CD14-positive monocyte (primary cell): Measurements from ENCODE around the gene IL17RA. TPM values are rescaled to one million over a fixed set of nuclear protein-coding genes. Genes with fewer than 3 reads are reported as not detected.

Experiments
- DNase-seq, 3 donors: peaks; one replicate each; pipeline ENCODE4 v3.0.0-alpha.2; 2011 to 2022
- H2AFZ ChIP-seq: 2 replicates; pipeline ENCODE4 v1.6.0; 2012; ENCODE audit warnings: mild to moderate bottlenecking, low read depth, low read length, inconsistent platforms; ENCODE audit not compliant: insufficient read depth, poor library complexity, severe bottlenecking
- H3K27ac ChIP-seq, 2 donors: 1 replicate in 1 of 2; 2 replicates in 1 of 2; pipeline ENCODE4 v1.5.1; 2012 to 2013; ENCODE audit warnings: low read length in 2 of 2, control low read depth in 1 of 2, inconsistent platforms in 1 of 2, low read depth in 1 of 2, mild to moderate bottlenecking in 1 of 2
- H3K27me3 ChIP-seq, 2 donors: one replicate each; pipeline versions ENCODE4 v1.6.0 to v1.6.1; 2011 to 2013; ENCODE audit warnings: low read length in 2 of 2; ENCODE audit not compliant: control insufficient read depth in 2 of 2, insufficient read depth in 2 of 2
- H3K36me3 ChIP-seq, 2 donors: replicated peaks in 1 of 2; 1 replicate in 1 of 2; 2 replicates in 1 of 2; pipeline versions ENCODE4 v1.5.1 to v1.6.1; 2012 to 2013; ENCODE audit warnings: low read length in 2 of 2, control low read depth in 1 of 2, inconsistent platforms in 1 of 2, mild to moderate bottlenecking in 1 of 2; ENCODE audit not compliant: insufficient read depth in 2 of 2, control insufficient read depth in 1 of 2
- H3K4me1 ChIP-seq, 2 donors: 1 replicate in 1 of 2; 2 replicates in 1 of 2; pipeline versions ENCODE4 v1.5.1 to v1.6.1; 2012 to 2013; ENCODE audit warnings: low read length in 2 of 2, control low read depth in 1 of 2, inconsistent platforms in 1 of 2, mild to moderate bottlenecking in 1 of 2, moderate library complexity in 1 of 2; ENCODE audit not compliant: insufficient read depth in 2 of 2, control insufficient read depth in 1 of 2
- H3K4me2 ChIP-seq: replicated peaks from 2 replicates; pipeline ENCODE3; 2012; ENCODE audit warnings: low read length, moderate library complexity, mild to moderate bottlenecking; ENCODE audit not compliant: poor library complexity, severe bottlenecking; ENCODE audit errors: extremely low read depth
- H3K4me3 ChIP-seq, 3 experiments: fragments of 200-600 bp in 1 of 3; sonication (generic) in 1 of 3; replicated peaks in 1 of 3; 1 replicate in 2 of 3; 2 replicates in 1 of 3; pipeline ENCODE4 v1.5.1; 2011 to 2013; ENCODE audit warnings: low read length in 3 of 3, mild to moderate bottlenecking in 3 of 3, control low read depth in 2 of 3, low read depth in 2 of 3, inconsistent platforms in 1 of 3, moderate library complexity in 1 of 3
- H3K79me2 ChIP-seq: 2 replicates; pipeline ENCODE4 v1.6.0; 2012; ENCODE audit warnings: mild to moderate bottlenecking, control low read depth, inconsistent platforms, low read length, moderate library complexity; ENCODE audit not compliant: insufficient read depth
- H3K9ac ChIP-seq: 2 replicates; pipeline ENCODE4 v1.6.0; 2017; ENCODE audit warnings: low read length, mild to moderate bottlenecking; ENCODE audit not compliant: insufficient read depth, poor library complexity, severe bottlenecking
- H3K9me3 ChIP-seq, 2 donors: replicated peaks in 1 of 2; 1 replicate in 1 of 2; 2 replicates in 1 of 2; pipeline versions ENCODE4 v1.5.1 to v1.6.1; 2012 to 2013; ENCODE audit warnings: low read length in 2 of 2, control low read depth in 1 of 2; ENCODE audit not compliant: control insufficient read depth in 1 of 2, insufficient read depth in 1 of 2
- H4K20me1 ChIP-seq: 2 replicates; pipeline ENCODE4 v1.6.0; 2012; ENCODE audit warnings: mild to moderate bottlenecking, low read length, control low read depth, moderate library complexity; ENCODE audit not compliant: insufficient read depth
- H3K27ac Mint-ChIP-seq, 7 donors: one replicate each; pipeline ENCODE4 v1.8.0; 2020; ENCODE audit warnings: mild to moderate bottlenecking in 7 of 7, mixed read lengths in 7 of 7, moderate library complexity in 6 of 7, inconsistent platforms in 2 of 7
- H3K27me3 Mint-ChIP-seq, 3 donors: one replicate each; pipeline ENCODE4 v1.8.0; 2021 to 2022; ENCODE audit warnings: low read depth in 3 of 3, mild to moderate bottlenecking in 3 of 3, mixed read lengths in 3 of 3, moderate library complexity in 3 of 3, inconsistent platforms in 1 of 3
- H3K36me3 Mint-ChIP-seq, 2 donors: one replicate each; pipeline ENCODE4 v1.8.0; 2020; ENCODE audit warnings: mixed read lengths in 2 of 2, inconsistent platforms in 1 of 2, mild to moderate bottlenecking in 1 of 2
- H3K4me1 Mint-ChIP-seq: one replicate; pipeline ENCODE4 v1.8.0; 2020; ENCODE audit warnings: mild to moderate bottlenecking, mixed read lengths
- H3K4me3 Mint-ChIP-seq, 2 donors: one replicate each; pipeline ENCODE4 v1.8.0; 2020; ENCODE audit warnings: mild to moderate bottlenecking in 2 of 2, mixed read lengths in 2 of 2, moderate library complexity in 1 of 2
- H3K9me3 Mint-ChIP-seq, 7 donors: one replicate each; pipeline ENCODE4 v1.8.0; 2020 to 2022; ENCODE audit warnings: mixed read lengths in 7 of 7, mild to moderate bottlenecking in 6 of 7, moderate library complexity in 6 of 7, inconsistent platforms in 2 of 7
- CTCF ChIP-seq: fragments of 200-600 bp; IDR thresholded peaks from one replicate; pipeline ENCODE4 v1.8.0; 2022; ENCODE audit warnings: antibody characterized with exemption, mild to moderate bottlenecking
- WGBS: methylation state at CpG from one replicate; pipeline ENCODE4 v1.1.5; 2013; ENCODE audit warnings: missing lambda C conversion rate; ENCODE audit not compliant: insufficient coverage; 5-methylcytosine and 5-hydroxymethylcytosine counted together
- intact Hi-C, 2 donors: fragments of 100-400 bp; cut with micrococcal nuclease; formaldehyde crosslinking; loops; one replicate each; pipeline versions ENCODE4 v1.15.0 to v1.15.1; 2023
- polyA plus RNA-seq, 3 donors: library from polyadenylated mRNA; depleted of rRNA in 1 of 3; unstranded in 2 of 3; stranded (reverse) in 1 of 3; fragments of 300-500 nt in 2 of 3; fragments of >200 nt in 1 of 3; fragmentation: Illumina TruSeq in 2 of 3; gene quantifications; 1 replicate in 2 of 3; 2 replicates in 1 of 3; pipeline ENCODE4 v1.2.3, GENCODE V29; 2012 to 2021

The IL17RA gene
- polyA plus RNA-seq, 3 donors, result 68.3 to 118 (median 96.7) TPM

- TF ChIP-seq CTCF, result no peak
- peaks cover 2 to 5% (median 4%) of the 10 kb centered on the region in 3 donors for H3K27me3 Mint-ChIP-seq
- H3K4me1 ChIP-seq, result peaks cover 33 to 42% of the 10 kb centered on the region in 2 donors
- H3K4me1 Mint-ChIP-seq, result peaks cover 40% of the 10 kb centered on the region
- peak overlapping the region in 4 of 7 donors; percentile 35 to 88 (median 68) for H3K27ac Mint-ChIP-seq
- H3K9me3 Mint-ChIP-seq, result peaks cover 0 to 3% (median 0%) of the 10 kb centered on the region in 7 donors
- H3K9ac ChIP-seq, result no peak overlapping the region
- H3K9me3 ChIP-seq, result no peaks in the 10 kb centered on the region
- H3K27ac ChIP-seq, result no peak overlapping the region
- H3K4me3 Mint-ChIP-seq, result no peak overlapping the region
- no peaks in the 10 kb centered on the region for H3K36me3 Mint-ChIP-seq
- H3K36me3 ChIP-seq, result no peaks in the 10 kb centered on the region
- no peak for DNase-seq
- H4K20me1 ChIP-seq, result no peaks in the 10 kb centered on the region
- H3K27me3 ChIP-seq, result no peaks in the 10 kb centered on the region
- no peak overlapping the region for H3K4me2 ChIP-seq
- no peak overlapping the region for H2AFZ ChIP-seq
- H3K79me2 ChIP-seq, result peaks cover 8% of the 10 kb centered on the region
- intact Hi-C loops, result loop anchor here (5.0 kb wide), 4 partner anchors 80 to 1000 kb away; partner anchors contain the start of genes HDHD5 (in 1 of the 2) and PEX26 (in 1 of the 2)
- no peak overlapping the region for H3K4me3 ChIP-seq
These were observed 7.5 kb upstream of the IL17RA start for GRCh38 chr22:17077255-17077654.

GRCh38 chr22:17079572-17079971 is 5.2 kb upstream of the IL17RA start:
- peak overlapping the region in 4 of 7 donors; percentile 15 to 75 (median 54) for H3K27ac Mint-ChIP-seq
- no peak overlapping the region for H3K9ac ChIP-seq
- DNase-seq, result no peak
- no peaks in the 10 kb centered on the region for H3K36me3 Mint-ChIP-seq
- H3K9me3 ChIP-seq, result no peaks in the 10 kb centered on the region
- H4K20me1 ChIP-seq, result no peaks in the 10 kb centered on the region
- H3K4me3 ChIP-seq, result no peak overlapping the region
- H3K4me1 Mint-ChIP-seq, result peaks cover 51% of the 10 kb centered on the region
- no peaks in the 10 kb centered on the region for H3K27me3 ChIP-seq
- no peak overlapping the region for H3K4me2 ChIP-seq
- peak overlapping the region in 1 of 2 donors; percentile 15 for H3K4me3 Mint-ChIP-seq
- no peaks in the 10 kb centered on the region for H3K36me3 ChIP-seq
- intact Hi-C loops, result loop anchor here (5.0 kb wide), 4 partner anchors 78 to 998 kb away; partner anchors contain the start of genes HDHD5 (in 1 of the 2) and PEX26 (in 1 of the 2)
- TF ChIP-seq CTCF, result no peak
- peaks cover 40 to 52% of the 10 kb centered on the region in 2 donors for H3K4me1 ChIP-seq
- peaks cover 0 to 3% (median 0%) of the 10 kb centered on the region in 7 donors for H3K9me3 Mint-ChIP-seq
- peak overlapping the region; percentile 19 to 36 for H3K27ac ChIP-seq
- WGBS, result no CpG with 5 or more reads among the region's 4 CpGs
- peak overlapping the region; percentile 53 for H2AFZ ChIP-seq
- peaks cover 0 to 4% (median 0%) of the 10 kb centered on the region in 3 donors for H3K27me3 Mint-ChIP-seq
- H3K79me2 ChIP-seq, result peaks cover 24% of the 10 kb centered on the region
